Mucosa of descending colon (tissue), 3 donors: ENCODE data around the gene SARM1. TPM values are rescaled to one million over a fixed set of nuclear protein-coding genes. Genes with fewer than 3 reads are reported as not detected.
A peak's percentile ranks its signal among the peaks of the same experiment; 100 is the strongest.
"Not testable (repeated sequence)": the region's sequence is repeated elsewhere in the genome, so short reads cannot be mapped to it uniquely, and the experiment has no call there.

ENCODE experiments used
- ATAC-seq: fragments of 200-7000 bp; cut with Tn5 transposase; one replicate; pipeline ENCODE4 v1.9.1; 2020; ENCODE audit warnings: mild to moderate bottlenecking, moderate library complexity
- DNase-seq, 3 donors: peaks; one replicate each; pipeline ENCODE4 v3.0.0-alpha.2; 2020
- H3K36me3 ChIP-seq: fragments of 200-600 bp; one replicate; pipeline ENCODE4 v1.8.0; 2021; ENCODE audit warnings: low read depth, mild to moderate bottlenecking
- H3K4me1 ChIP-seq: fragments of 200-600 bp; one replicate; pipeline ENCODE4 v1.8.0; 2021; ENCODE audit warnings: low read depth, mild to moderate bottlenecking
- H3K4me3 ChIP-seq: fragments of 200-600 bp; one replicate; pipeline ENCODE4 v1.8.0; 2021; ENCODE audit warnings: mild to moderate bottlenecking
- H3K9me3 ChIP-seq: fragments of 200-600 bp; one replicate; pipeline ENCODE4 v1.8.0; 2021; ENCODE audit warnings: mild to moderate bottlenecking
- CTCF ChIP-seq: fragments of 200-600 bp; IDR thresholded peaks from one replicate; pipeline ENCODE4 v1.8.0; 2022; ENCODE audit warnings: antibody characterized with exemption, mild to moderate bottlenecking
- intact Hi-C, 2 donors: fragments of 100-400 bp; cut with DNase I in 1 of 2; cut with micrococcal nuclease in 1 of 2; formaldehyde crosslinking; loops; one replicate each; pipeline versions ENCODE4 v1.11.0 to v1.11.1; 2022; cut with DNase I, micrococcal nuclease
- total RNA-seq, 3 donors: library from RNA; stranded (reverse); fragmentation: NEBNext Ultra II Directional in 2 of 3; extraction: Animal tissue kit (Norgen Biotek cat#: 25700) in 2 of 3; gene quantifications; one replicate each; pipeline versions ENCODE4 v1.2.1 to v1.2.4, GENCODE V29; 2021 to 2023
- donor health status: DM: no; HTN: no; CAD: no; lungs with moderate emphysema.
- donor health status: DM: no; HTN: no; CAD: no.
- donor health status: DM: no; HTN: yes; CAD: no.

The SARM1 gene
- total RNA-seq, 3 donors from 2014 or later, result 12.8 to 16.4 (median 15.0) TPM

DNA sequence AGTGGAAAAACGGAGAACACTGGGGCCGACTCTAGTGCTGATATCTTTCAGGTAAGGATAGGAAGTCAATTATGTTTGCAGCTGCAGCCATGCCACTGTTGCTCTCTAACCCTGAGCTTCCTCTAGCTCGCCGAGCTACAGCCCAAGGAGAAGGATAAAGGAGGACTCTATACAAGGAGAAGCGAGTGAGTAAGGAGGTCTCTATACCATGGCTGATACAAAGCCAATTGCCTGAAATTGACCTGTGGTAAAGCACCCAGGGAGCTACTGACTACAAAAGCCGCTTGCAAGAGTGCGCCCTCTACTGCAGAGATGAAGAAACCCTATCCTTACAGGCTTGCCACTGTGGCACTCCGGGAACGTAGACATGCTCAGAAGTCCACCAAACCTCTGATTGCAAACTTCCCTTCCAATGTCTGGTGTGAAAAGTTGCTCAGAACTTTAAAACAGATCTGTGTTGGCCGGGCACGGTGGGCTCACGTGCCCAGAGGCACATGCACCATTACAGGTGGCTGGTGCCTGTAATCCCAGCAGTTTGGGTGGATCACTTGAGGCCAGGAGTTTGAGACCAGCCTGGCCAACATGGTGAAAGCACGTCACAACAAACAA lies 45.3 kb downstream of the SARM1 start:
- ATAC-seq, result peak; percentile 94
- Histone ChIP-seq H3K4me3 (no peak overlapping the region), H3K36me3 (no peaks in the 10 kb centered on the region), H3K9me3 (no peaks in the 10 kb centered on the region), H3K4me1 (no peaks in the 10 kb centered on the region)
- peak in 1 of 3 donors; percentile 75 for DNase-seq
- intact Hi-C loops, result no loop called here
- TF ChIP-seq CTCF, result peak; percentile 74

DNA sequence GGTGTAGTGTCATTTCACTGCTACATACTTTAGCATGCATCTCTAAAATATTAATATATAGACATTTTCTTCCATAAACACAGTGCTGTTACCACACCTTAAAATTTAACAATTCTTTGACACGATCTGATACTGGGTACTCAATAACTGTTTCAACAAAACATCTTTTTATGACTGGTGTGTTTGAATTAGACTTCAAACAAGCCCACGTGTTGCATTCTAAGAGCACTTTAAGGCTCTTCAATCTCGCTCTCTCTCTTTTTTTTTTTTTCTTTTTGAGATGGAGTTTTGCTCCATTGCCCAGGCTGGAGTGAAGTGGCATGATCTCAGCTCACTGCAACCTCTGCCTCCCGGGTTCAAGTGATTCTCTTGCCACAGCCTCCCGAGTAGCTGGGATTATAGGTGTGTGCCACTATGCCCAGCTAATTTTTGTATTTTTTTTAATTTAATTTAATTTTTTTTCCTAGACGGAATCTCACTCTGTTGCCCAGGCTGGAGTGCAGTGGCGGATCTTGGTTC lies 50.4 kb downstream of the SARM1 start:
- no peak for TF ChIP-seq CTCF

DNA sequence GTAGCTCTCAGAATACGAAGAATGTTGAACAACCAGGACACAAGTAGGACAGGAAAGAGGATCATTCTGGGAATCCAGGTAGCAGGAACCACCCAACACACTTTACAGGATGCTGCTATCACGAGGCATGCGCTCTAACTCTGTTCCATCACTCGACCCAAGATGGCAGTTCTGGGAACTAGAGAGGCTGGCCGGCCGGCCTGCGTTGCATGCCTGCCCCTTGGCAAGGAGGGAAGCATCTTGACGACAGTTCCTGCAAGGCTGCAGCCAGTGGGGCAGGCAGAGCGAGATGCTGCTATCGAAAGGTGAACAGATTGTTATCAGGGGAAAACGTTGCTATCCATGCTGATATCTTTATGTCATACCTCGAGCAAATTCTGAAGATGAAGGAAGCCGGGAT lies 53.7 kb downstream of the SARM1 start:
- DNase-seq (no peak), ATAC-seq (no peak)
- TF ChIP-seq CTCF, result no peak
- H3K9me3 ChIP-seq, result no peaks in the 10 kb centered on the region
- H3K4me1 ChIP-seq, result no peaks in the 10 kb centered on the region
- intact Hi-C loops, result no loop called here
- no peaks in the 10 kb centered on the region for H3K36me3 ChIP-seq
- H3K4me3 ChIP-seq, result no peak overlapping the region

More for the DNA sequence above, 50.4 kb downstream of the SARM1 start:
- ATAC-seq (no peak), DNase-seq (no peak)
- intact Hi-C loops, result no loop called here
- no peaks in the 10 kb centered on the region for H3K36me3 ChIP-seq
- no peaks in the 10 kb centered on the region for H3K4me1 ChIP-seq
- H3K4me3 ChIP-seq, result no peak overlapping the region
- H3K9me3 ChIP-seq, result no peaks in the 10 kb centered on the region

- H3K36me3 ChIP-seq, result no peaks in the 10 kb centered on the region
- DNase-seq (peak in 2 of 3 donors; percentile 33 to 44), ATAC-seq (peak; percentile 75)
- TF ChIP-seq CTCF, result no peak
- intact Hi-C loops, result no loop called here
- no peaks in the 10 kb centered on the region for H3K9me3 ChIP-seq
- H3K4me3 ChIP-seq, result no peak overlapping the region
- no peaks in the 10 kb centered on the region for H3K4me1 ChIP-seq
Measured at GRCh38 chr17:28426081-28426519, 54.6 kb downstream of the SARM1 start.

GRCh38 chr17:28427371-28427770 lies 55.9 kb downstream of the SARM1 start:
- Histone ChIP-seq H3K4me1 (no peaks in the 10 kb centered on the region), H3K36me3 (no peaks in the 10 kb centered on the region), H3K9me3 (no peaks in the 10 kb centered on the region), H3K4me3 (no peak overlapping the region)
- no peak for ATAC-seq
- no peak for DNase-seq
- no peak for TF ChIP-seq CTCF
- intact Hi-C loops, result no loop called here

- DNase-seq, H3K4me1 ChIP-seq, H3K9me3 ChIP-seq, intact Hi-C loops, ATAC-seq, H3K4me3 ChIP-seq, H3K36me3 ChIP-seq: not testable (repeated sequence)
Measured at GRCh38 chr17:28427982-28428381, 56.5 kb downstream of the SARM1 start.
